ENCODE data around the gene MAN2C1.

Gene MAN2C1

GRCh38 chr15:75371901-75372688 lies 3.7 kb upstream of the MAN2C1 start:
- no peak for TF ChIP-seq Cebpa-rat (IDR thresholded peaks at IDR 0.05)
- no peaks in the 10 kb centered on the region for H3K27me3 ChIP-seq
- peaks cover 23 to 35% (median 29%) of the 10 kb centered on the region in 10 experiments for H3K4me1 ChIP-seq
- H3K27ac ChIP-seq: no peak overlapping the region
- peaks cover 6 to 40% (median 16%) of the 10 kb centered on the region in 11 experiments; a peak in 19 of 22 replicates for H4K20me1 ChIP-seq
- H3K9ac ChIP-seq: 0 out of 22 replicates have a peak overlapping the region, but pooled peaks of 5 of the 11 experiments have one; percentile 6 to 37 (median 20)
- no peak overlapping the region for H3K4me3 ChIP-seq
- no peaks in the 10 kb centered on the region for H3K9me3 ChIP-seq (replicated peaks in 1 of 11)
- peaks cover 64 to 83% (median 79%) of the 10 kb centered on the region in 11 experiments for H3K36me3 ChIP-seq
- H3K4me2 ChIP-seq: 0 out of 22 replicates have a peak overlapping the region, but pooled peaks of 1 of the 11 experiments have one; percentile 10

DNA sequence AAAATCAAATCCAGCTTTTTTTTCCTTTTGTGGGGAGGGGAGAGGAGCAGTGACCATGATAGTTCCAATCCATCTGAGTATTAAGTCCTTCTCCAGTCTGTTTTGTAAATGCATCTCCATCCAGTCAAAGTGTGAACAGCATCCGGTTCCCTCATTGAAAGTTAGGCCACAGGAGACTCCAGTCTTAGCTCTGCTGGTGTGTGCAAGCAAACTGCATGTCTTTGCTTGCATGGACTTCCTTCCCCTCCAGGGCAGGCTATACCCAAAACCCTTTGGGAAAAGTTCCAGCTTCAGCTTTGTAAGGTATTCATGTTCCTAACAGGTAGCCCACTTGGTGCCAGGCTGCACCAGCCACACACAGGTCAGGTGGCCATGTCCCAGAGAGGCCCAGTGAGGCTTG lies 3.1 kb upstream of the MAN2C1 start:
- peaks cover 12 to 46% (median 22%) of the 10 kb centered on the region in 11 experiments; a peak in 19 of 22 replicates for H4K20me1 ChIP-seq
- H3K4me1 ChIP-seq: peaks cover 24 to 38% (median 35%) of the 10 kb centered on the region in 10 experiments
- no peak overlapping the region for H3K4me3 ChIP-seq
- H3K9me3 ChIP-seq (replicated peaks in 1 of 11): no peaks in the 10 kb centered on the region
- no peaks in the 10 kb centered on the region for H3K27me3 ChIP-seq
- H3K27ac ChIP-seq: no peak overlapping the region
- peak overlapping the region in 5 of 11 experiments; percentile 6 to 37 (median 20); a peak in 2 of 22 replicates for H3K9ac ChIP-seq
- peaks cover 63 to 83% (median 79%) of the 10 kb centered on the region in 11 experiments for H3K36me3 ChIP-seq
- H3K4me2 ChIP-seq: 0 out of 22 replicates have a peak overlapping the region, but pooled peaks of 1 of the 11 experiments have one; percentile 10
- TF ChIP-seq Cebpa-rat (IDR thresholded peaks at IDR 0.05): no peak

DNA sequence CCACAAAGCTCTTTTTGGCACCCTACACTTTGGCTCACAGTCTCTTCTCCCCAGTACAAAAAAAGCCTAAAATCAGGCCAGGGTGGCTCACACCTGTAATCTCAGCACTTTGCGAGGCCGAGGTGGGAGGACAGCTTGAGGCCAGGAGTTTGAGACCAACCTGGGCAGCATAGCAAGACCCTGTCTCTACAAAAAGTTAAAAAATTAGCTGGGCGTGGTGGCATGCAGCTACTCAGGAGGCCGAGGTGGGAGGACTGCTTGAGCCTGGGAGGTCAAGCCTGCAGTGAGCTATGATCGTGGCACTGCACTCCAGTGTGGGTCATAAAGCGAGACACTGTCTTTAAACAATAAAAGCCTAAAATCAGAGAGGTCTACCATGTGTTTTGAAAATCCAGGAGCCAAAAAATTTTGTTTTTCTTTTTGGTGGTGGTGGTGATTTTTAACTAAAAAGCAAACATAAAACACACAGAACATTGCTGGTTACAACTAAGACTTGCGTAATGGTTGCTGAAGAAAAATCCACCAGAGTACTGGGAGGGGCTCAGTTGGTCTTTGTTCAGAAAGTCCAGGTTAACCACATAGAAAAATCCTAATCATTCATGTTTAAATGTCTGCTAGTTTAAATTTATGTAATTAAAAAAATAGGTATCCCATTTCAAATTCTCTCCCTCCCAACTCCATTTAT lies 1.6 kb upstream of the MAN2C1 start:
- Histone ChIP-seq H3K36me3 (peaks cover 63 to 83% (median 79%) of the 10 kb centered on the region in 11 experiments), H3K27me3 (no peaks in the 10 kb centered on the region), H3K4me3 (peak overlapping the region in 2 of 10 experiments; percentile 75 to 83; a peak in 3 of 20 replicates), H3K4me1 (peaks cover 24 to 40% (median 36%) of the 10 kb centered on the region in 10 experiments), H3K4me2 (peak overlapping the region in 9 of 11 experiments; percentile 82 to 96 (median 93); a peak in 17 of 22 replicates), H3K9ac (peak overlapping the region in 10 of 11 experiments; percentile 92 to 99 (median 95); a peak in 12 of 22 replicates), H3K9me3 (replicated peaks in 1 of 11) (no peaks in the 10 kb centered on the region), H4K20me1 (peaks cover 17 to 55% (median 30%) of the 10 kb centered on the region in 11 experiments; a peak in 19 of 22 replicates), H3K27ac (0 out of 22 replicates have a peak overlapping the region, but pooled peaks of 1 of the 11 experiments have one; percentile 12)
- TF ChIP-seq Cebpa-rat (IDR thresholded peaks at IDR 0.05): no peak

- peaks cover 63 to 83% (median 79%) of the 10 kb centered on the region in 11 experiments for H3K36me3 ChIP-seq
- H3K4me2 ChIP-seq: peak overlapping the region; percentile 82 to 96 (median 93)
- TF ChIP-seq Cebpa-rat (IDR thresholded peaks at IDR 0.05): no peak
- H3K4me1 ChIP-seq: peaks cover 24 to 46% (median 38%) of the 10 kb centered on the region in 10 experiments
- H3K4me3 ChIP-seq: peak overlapping the region; percentile 75 to 92 (median 83)
- peaks cover 23 to 53% (median 37%) of the 10 kb centered on the region in 11 experiments; a peak in 20 of 22 replicates for H4K20me1 ChIP-seq
- H3K27ac ChIP-seq: peak overlapping the region; percentile 93 to 99 (median 96)
- no peaks in the 10 kb centered on the region for H3K27me3 ChIP-seq
- H3K9me3 ChIP-seq (replicated peaks in 1 of 11): no peaks in the 10 kb centered on the region
- peak overlapping the region; percentile 92 to 99 (median 95) for H3K9ac ChIP-seq
These were observed 357 bp upstream of the MAN2C1 start for GRCh38 chr15:75368689-75369239.

- peaks cover 60 to 82% (median 69%) of the 10 kb centered on the region in 11 experiments for H3K36me3 ChIP-seq
- no peak for TF ChIP-seq Cebpa-rat (IDR thresholded peaks at IDR 0.05)
- H3K27ac ChIP-seq: peak overlapping the region in 9 of 11 experiments; percentile 24 to 99 (median 96); a peak in 16 of 22 replicates
- no peaks in the 10 kb centered on the region for H3K27me3 ChIP-seq
- H3K4me2 ChIP-seq: peak overlapping the region; percentile 82 to 96 (median 93)
- peaks cover 17 to 55% (median 34%) of the 10 kb centered on the region in 11 experiments; a peak in 20 of 22 replicates for H4K20me1 ChIP-seq
- H3K9ac ChIP-seq: peak overlapping the region; percentile 92 to 99 (median 95); a peak in 20 of 22 replicates
- peaks cover 25 to 59% (median 50%) of the 10 kb centered on the region in 10 experiments for H3K4me1 ChIP-seq
- no peaks in the 10 kb centered on the region for H3K9me3 ChIP-seq (replicated peaks in 1 of 11)
- peak overlapping the region; percentile 75 to 92 (median 83) for H3K4me3 ChIP-seq
These were observed 948 bp downstream of the MAN2C1 start for GRCh38 chr15:75367406-75367912.

- Histone ChIP-seq H3K9ac (peak overlapping the region in 6 of 11 experiments; percentile 92 to 99 (median 96); a peak in 11 of 22 replicates), H3K4me3 (peak overlapping the region in 4 of 10 experiments; percentile 81 to 92 (median 84); a peak in 3 of 20 replicates), H3K27me3 (no peaks in the 10 kb centered on the region), H3K36me3 (peaks cover 55 to 82% (median 68%) of the 10 kb centered on the region in 11 experiments), H3K4me1 (peaks cover 25 to 63% (median 55%) of the 10 kb centered on the region in 10 experiments), H3K27ac (no peak overlapping the region), H4K20me1 (peaks cover 17 to 60% (median 34%) of the 10 kb centered on the region in 11 experiments; a peak in 20 of 22 replicates), H3K4me2 (peak overlapping the region in 10 of 11 experiments; percentile 82 to 96 (median 93); a peak in 18 of 22 replicates), H3K9me3 (replicated peaks in 1 of 11) (no peaks in the 10 kb centered on the region)
- no peak for TF ChIP-seq Cebpa-rat (IDR thresholded peaks at IDR 0.05)
These were observed 1.4 kb downstream of the MAN2C1 start for GRCh38 chr15:75367006-75367405.

- Histone ChIP-seq H3K4me3 (no peak overlapping the region), H3K9me3 (replicated peaks in 1 of 11) (no peaks in the 10 kb centered on the region), H3K4me2 (no peak overlapping the region; a peak in 1 of 22 replicates), H3K4me1 (peaks cover 21 to 58% (median 49%) of the 10 kb centered on the region in 10 experiments), H3K36me3 (peaks cover 51 to 82% (median 68%) of the 10 kb centered on the region in 11 experiments), H4K20me1 (peaks cover 17 to 61% (median 32%) of the 10 kb centered on the region in 11 experiments; a peak in 20 of 22 replicates), H3K27ac (no peak overlapping the region), H3K9ac (peak overlapping the region in 1 of 11 experiments; percentile 10; a peak in 2 of 22 replicates), H3K27me3 (no peaks in the 10 kb centered on the region)
- TF ChIP-seq Cebpa-rat (IDR thresholded peaks at IDR 0.05): no peak
These were observed 2.2 kb downstream of the MAN2C1 start for GRCh38 chr15:75366163-75366562.

DNA sequence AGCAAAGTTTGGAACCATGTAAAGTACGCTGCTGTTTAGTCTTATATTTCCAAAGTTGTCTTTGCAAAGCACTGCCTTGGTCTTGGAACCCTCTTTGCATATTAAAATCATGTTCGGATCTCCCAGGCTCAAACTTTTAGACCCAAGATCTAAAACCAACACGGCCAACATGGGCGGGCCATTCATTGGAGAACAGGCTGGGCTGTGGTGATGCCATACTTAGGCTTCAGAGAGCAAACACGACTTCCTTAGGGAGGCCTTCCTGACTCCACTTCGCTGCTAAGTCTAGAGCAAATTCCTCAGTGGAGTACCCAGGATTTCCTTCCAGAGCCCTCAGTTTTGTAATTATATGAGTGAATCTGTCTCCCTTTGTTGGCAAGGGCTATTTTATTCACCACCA lies 3.5 kb downstream of the MAN2C1 start:
- peaks cover 44 to 82% (median 67%) of the 10 kb centered on the region in 11 experiments for H3K36me3 ChIP-seq

More for the DNA sequence above, 3.5 kb downstream of the MAN2C1 start:
- no peak overlapping the region for H3K4me3 ChIP-seq
- H4K20me1 ChIP-seq: peaks cover 17 to 74% (median 33%) of the 10 kb centered on the region in 11 experiments; a peak in 20 of 22 replicates
- H3K27ac ChIP-seq: no peak overlapping the region
- H3K9me3 ChIP-seq (replicated peaks in 1 of 11): no peaks in the 10 kb centered on the region
- H3K27me3 ChIP-seq: no peaks in the 10 kb centered on the region
- H3K9ac ChIP-seq: 0 out of 22 replicates have a peak overlapping the region, but pooled peaks of 1 of the 11 experiments have one; percentile 15
- no peak for TF ChIP-seq Cebpa-rat (IDR thresholded peaks at IDR 0.05)
- H3K4me2 ChIP-seq: no peak overlapping the region
- peaks cover 11 to 53% (median 42%) of the 10 kb centered on the region in 10 experiments for H3K4me1 ChIP-seq

All from BLaER1 treated with 17β-estradiol and CSF1 and Interleukin-3, amounts not matched to agents 10 nM and 100 nM (cell line).